ENCODE results near the gene ZNF469.

- TF ChIP-seq, protein P1, sequence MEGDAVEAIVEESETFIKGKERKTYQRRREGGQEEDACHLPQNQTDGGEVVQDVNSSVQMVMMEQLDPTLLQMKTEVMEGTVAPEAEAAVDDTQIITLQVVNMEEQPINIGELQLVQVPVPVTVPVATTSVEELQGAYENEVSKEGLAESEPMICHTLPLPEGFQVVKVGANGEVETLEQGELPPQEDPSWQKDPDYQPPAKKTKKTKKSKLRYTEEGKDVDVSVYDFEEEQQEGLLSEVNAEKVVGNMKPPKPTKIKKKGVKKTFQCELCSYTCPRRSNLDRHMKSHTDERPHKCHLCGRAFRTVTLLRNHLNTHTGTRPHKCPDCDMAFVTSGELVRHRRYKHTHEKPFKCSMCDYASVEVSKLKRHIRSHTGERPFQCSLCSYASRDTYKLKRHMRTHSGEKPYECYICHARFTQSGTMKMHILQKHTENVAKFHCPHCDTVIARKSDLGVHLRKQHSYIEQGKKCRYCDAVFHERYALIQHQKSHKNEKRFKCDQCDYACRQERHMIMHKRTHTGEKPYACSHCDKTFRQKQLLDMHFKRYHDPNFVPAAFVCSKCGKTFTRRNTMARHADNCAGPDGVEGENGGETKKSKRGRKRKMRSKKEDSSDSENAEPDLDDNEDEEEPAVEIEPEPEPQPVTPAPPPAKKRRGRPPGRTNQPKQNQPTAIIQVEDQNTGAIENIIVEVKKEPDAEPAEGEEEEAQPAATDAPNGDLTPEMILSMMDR (IDR thresholded peaks at IDR 0.05; ENCODE audit: poor library complexity, severe bottlenecking) = no peak
- TF ChIP-seq EP300 (conservative IDR thresholded peaks at IDR 0.05; ENCODE audit: poor library complexity, severe bottlenecking) (no peak), EZH2 (IDR thresholded peaks at IDR 0.05; ENCODE audit: borderline replicate concordance, insufficient read depth, low read length, poor library complexity, severe bottlenecking) (no peak)
- TF ChIP-seq, protein P2, sequence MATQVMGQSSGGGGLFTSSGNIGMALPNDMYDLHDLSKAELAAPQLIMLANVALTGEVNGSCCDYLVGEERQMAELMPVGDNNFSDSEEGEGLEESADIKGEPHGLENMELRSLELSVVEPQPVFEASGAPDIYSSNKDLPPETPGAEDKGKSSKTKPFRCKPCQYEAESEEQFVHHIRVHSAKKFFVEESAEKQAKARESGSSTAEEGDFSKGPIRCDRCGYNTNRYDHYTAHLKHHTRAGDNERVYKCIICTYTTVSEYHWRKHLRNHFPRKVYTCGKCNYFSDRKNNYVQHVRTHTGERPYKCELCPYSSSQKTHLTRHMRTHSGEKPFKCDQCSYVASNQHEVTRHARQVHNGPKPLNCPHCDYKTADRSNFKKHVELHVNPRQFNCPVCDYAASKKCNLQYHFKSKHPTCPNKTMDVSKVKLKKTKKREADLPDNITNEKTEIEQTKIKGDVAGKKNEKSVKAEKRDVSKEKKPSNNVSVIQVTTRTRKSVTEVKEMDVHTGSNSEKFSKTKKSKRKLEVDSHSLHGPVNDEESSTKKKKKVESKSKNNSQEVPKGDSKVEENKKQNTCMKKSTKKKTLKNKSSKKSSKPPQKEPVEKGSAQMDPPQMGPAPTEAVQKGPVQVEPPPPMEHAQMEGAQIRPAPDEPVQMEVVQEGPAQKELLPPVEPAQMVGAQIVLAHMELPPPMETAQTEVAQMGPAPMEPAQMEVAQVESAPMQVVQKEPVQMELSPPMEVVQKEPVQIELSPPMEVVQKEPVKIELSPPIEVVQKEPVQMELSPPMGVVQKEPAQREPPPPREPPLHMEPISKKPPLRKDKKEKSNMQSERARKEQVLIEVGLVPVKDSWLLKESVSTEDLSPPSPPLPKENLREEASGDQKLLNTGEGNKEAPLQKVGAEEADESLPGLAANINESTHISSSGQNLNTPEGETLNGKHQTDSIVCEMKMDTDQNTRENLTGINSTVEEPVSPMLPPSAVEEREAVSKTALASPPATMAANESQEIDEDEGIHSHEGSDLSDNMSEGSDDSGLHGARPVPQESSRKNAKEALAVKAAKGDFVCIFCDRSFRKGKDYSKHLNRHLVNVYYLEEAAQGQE (IDR thresholded peaks at IDR 0.05; ENCODE audit: borderline replicate concordance) = no peak
These were observed 2.4 kb downstream of the ZNF469 start for GRCh38 chr16:88385112-88385594.

Measured in neural cell (in vitro differentiated cells).